NCI-H128 (cell line): ENCODE data around the gene VAV1.
"Not testable (repeated sequence)": the region's sequence is repeated elsewhere in the genome, so short reads cannot be mapped to it uniquely, and the experiment has no call there.

Experiments used
- DNase-seq: peaks from one replicate; lab custom pipeline; 2025; ENCODE audit not compliant: unreplicated experiment; lab: John Stamatoyannopoulos, UW

VAV1 gene

DNA sequence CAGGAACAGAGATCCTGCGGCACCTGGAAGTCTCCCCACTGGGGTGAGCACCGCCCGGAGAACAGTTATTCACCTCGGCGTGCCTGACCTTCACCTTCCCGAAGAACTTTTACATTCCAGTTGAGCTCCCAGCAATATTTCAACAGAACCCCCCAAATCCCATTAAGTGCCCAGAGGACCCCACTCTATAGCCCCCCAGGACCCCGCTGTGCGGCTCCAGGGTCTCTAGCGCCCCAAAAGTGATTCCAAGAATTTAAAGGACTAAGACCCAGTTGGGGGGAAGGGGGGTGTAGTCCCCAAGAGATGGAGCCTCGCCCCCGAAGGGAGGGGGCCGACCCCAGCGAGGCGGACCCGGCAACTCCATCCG, 35.6 kb upstream of the VAV1 start:
- DNase-seq: no peak

DNA sequence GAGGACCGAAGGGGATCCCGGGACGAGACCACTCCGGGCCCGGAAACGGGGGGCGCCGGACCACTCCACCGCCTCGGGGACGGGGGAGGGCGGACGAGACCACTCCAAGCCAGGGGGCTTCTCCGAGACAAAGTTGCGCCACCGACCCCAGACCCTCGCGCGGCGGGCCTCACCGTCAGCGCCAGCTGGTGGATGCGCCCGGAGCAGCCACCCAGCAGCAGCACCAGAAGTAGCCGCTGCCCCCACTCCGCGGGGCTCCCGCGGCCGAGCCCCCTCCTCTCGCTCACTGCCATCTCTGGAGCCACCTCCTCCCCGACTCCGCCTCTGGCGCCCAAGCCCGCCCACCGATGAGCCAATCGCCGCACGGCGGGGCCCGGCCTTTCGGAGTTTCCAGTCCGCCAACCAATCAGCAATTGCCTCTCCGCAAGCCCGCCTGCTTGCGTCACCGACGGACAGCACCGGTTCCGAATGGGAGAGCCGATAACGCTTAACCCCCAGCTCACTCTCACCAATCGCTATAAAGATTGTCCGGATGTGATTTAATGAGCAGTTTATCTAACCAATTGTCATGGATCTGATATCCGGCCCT, 35.1 kb upstream of the VAV1 start, which contains the start of gene GPR108:
TSS of gene GPR108 (minus strand) at position 297 of the 589 bp plus-strand sequence. CDS start at position 293, 4 bp downstream.
- DNase-seq: peak; percentile 94

DNA sequence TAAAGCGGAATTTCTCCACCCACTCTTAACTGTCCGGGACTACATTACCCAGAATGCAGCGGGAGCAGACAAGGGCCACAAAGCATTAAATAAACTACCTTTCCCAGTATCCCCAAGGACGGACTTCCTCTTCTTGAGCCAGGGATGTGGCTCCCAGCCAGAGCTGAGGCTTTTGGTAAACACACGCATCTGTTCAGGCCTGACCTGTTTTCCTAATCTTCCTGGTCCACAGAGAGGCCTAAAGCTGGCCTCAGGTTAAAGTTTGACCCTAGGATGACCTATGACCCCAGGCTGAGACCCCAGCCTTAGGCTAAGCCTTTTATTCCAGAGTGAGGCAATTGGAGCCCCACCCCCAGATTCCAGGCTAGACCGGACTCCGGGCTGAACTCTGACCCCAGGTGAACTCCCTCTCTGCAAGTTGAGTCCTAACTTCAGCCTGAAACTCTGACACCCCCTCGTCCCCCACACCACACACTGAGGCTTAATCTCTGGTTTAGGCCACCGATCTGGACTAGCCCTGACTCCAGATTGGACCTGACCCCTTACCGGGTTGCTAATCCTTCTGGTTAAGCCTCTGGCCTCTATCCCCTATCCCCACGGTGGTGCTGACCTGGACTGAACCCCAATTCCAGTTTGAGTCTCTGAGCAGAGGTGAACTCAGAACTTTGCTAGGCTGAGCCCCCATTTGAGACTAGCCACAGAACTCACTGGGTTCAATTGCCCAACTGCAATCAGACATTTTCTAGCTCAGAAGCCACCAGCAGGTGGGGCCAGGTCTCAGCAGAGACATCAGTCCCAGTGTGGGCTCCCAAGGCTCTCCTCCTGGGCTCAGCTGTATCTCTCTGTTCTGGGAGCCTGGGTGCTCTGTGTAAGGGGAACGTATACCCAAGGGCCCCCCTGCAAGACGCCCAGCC, 34.4 kb upstream of the VAV1 start:
- no peak for DNase-seq

DNA sequence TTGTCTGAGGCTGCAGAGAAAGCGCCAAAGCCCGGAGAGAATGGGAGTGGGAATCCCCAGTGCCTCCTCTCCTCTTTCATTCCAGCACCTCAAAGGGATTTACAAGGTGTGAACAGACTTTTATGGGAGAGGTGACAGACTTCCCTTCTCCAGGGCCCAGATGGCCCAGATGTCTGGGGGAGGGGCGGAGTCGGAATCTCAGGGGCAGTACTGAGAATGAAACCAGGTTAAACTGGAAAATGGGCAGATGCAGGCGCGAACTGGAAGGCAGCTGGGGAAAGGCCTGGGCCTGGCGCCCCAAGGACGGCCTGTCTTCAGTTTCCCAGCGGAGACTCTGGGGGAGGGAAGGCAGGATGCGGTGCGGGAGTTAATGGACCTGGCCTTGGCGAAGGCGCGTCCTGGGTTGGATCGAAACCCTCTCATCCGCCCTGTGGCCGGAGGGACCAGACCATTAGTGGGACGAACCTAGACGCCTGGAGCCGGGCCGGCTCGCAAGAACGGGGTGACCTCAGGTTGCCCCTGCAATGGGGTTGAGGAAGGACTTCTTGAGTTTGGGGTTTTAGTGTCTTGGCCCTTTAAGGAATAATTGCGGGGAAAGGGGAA, 33.6 kb upstream of the VAV1 start:
- no peak for DNase-seq

DNA sequence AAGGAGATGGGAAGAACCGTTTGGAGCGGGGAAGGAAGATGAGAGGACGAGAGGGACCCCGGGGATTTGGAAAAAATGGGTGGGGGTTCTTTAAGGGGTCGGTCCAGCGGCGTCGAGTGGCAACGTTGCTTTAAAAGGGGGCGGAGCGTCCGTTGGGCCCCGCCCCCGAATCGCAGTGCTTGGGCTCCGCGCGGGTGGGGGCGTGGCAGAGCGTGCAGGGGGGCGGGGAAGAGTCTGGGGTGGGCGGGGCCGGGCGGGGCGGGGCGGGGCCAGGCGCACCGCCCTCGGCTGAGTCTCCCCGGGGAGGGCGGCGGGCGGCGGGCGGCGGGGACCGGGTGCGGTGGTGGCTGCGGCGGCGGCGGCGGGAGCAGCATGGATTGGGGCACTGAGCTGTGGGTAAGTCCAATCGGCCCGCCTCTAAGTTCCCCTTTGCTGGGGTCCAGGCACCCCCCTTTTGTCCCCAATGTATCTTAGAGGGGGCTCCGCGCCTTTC, 33.1 kb upstream of the VAV1 start, which contains the start of gene TRIP10:
TSS of gene TRIP10 (plus strand) at position 291 of the 493 bp plus-strand sequence. CDS start at position 373, 82 bp downstream.
- DNase-seq: no peak

DNA sequence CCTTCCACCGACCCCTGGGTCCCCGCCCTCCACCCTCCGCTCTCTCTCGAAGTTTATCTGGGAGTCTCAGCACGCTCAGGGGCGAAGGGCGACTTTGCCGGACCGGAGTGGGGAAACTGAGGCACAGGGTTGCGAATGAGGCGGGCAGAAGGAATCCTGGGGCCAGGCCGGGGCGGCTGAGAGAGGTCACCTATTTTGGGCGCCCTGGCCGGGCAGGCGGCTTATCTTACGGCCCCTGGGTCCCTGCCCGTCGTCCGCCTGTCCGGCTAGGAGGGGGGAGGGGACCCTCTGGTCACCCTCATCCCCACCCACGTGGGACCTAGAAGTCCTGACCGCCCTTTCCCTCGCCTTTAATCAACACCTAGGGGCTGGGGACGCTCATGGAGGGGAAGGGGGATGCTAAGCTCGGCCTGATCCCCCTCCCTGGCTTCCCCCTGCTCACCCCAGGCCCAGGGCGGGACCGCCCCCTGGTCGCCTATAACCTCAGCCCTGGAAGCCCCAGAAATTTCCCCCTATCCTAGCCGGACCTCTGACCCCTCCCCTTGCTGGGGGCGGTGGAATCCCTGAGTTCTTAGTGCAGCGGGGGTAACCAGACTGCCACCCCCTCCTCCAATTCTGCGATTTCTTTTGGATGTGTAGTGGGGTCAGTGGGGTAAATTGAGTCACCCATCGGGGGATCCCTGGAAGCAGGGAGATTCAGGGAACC, 32.5 kb upstream of the VAV1 start:
- DNase-seq: no peak

DNA sequence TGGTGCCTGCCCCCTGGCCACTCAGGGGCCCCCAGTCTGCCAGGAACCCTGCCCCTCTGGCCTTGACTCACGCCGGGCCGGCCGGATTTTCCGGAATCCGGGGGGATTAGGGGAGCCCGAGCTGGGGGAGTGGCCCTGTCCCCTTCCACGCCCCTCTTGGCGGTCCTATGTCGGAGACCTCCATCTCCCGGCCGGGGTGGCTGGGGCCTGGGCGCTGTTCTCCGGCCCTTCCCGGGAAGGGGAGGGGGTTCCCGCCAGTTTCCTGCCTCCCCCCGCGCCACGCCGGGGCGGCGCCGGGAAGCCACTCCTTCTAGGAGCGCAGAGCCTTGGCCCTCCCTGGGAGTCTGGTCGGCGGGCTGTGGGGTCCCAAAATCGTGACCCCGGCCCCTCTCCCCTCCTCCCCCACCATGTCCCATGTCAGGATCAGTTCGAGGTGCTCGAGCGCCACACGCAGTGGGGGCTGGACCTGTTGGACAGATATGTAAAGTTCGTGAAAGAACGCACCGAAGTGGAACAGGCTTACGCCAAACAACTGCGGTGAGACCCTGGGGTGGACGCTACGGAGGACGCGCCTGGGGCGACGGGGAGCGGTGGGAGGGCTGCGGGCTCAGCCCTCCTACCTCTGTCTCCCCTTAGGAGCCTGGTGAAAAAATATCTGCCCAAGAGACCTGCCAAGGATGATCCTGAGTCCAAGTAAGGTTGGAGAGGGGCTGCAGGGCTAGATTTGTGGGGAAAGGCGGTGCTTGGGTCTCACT, 31.7 kb upstream of the VAV1 start:
- DNase-seq: no peak

DNA sequence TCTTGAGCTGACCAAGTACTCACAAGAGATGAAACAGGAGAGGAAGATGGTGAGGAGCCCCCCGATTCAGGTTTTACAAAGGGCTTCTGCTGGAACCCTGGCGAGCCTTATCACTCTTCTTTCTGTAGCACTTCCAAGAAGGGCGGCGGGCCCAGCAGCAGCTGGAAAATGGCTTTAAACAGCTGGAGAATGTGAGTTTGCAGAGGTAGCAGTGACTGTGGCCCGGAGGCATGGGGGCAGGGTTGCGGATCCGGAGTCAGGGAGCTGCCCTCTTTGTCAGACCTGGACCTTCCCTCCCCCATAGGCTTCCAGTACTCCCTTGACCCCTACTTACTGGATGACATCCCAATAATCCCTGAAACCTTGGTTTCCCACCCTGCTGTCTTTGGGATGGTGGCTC, 29.4 kb upstream of the VAV1 start:
- DNase-seq: no peak

DNA sequence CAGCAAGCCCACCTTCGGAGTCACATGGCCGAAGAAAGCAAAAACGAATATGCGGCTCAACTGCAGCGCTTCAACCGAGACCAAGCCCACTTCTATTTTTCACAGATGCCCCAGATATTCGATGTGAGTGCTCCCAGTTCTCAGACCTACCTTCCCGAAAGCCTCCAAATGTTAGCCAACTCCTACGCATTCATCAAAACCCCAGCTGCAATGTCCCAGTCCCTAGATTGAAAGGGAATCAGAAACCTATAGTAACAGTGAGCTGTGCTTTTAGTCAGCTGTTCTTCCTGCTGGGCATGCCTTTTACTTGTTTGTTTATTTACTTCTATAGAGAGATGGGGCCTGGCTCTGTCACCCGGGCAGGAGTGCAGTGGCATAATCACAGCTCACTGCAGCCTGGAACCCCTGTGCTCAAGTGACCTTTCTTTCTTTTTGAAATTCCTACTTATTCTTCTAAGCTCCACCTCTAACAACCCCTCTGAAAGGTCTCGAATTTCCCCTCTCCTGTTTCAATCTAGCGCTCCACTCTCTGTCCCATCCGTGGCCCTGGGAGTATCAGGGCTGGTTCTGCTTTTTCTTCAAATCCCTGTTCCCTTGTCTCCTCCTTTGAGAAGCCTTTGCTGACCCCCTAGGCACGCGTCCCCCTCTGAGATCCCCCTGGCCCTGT, 28.7 kb upstream of the VAV1 start:
- DNase-seq: no peak

DNA sequence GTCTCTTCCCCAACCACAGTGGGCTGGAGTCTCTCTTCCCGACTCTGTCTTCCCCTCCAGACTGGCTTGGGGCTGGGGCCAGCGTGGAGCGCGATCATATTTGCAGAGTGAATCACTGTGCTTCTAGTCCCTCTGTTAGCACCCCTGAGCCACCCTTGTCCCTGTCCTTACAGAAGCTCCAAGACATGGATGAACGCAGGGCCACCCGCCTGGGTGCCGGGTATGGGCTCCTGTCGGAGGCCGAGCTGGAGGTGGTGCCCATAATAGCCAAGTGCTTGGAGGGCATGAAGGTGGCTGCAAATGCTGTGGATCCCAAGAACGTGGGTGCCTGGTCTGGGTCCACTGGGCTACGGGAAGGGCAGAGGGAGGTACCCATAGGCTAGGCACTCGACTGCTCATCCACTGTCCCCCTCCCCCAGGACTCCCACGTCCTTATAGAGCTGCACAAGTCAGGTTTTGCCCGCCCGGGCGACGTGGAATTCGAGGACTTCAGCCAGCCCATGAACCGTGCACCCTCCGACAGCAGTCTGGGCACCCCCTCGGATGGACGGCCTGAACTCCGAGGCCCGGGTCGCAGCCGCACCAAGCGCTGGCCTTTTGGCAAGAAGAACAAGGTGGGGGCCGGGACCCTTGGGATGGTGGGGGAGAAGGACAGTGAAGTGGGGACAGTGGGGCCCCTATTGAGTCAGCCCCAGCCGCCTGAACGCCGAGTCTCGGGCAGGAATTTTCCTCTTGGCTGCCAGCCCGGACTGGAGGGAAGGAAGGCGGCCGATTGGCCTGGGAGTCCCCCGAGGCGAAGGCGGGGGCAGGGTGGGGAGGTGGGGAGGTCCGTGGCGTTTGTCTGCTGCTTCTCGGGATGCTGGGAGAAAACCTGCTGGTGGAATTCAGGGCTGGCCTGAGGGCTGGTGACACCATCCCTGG, 27.9 kb upstream of the VAV1 start:
- DNase-seq: no peak

DNA sequence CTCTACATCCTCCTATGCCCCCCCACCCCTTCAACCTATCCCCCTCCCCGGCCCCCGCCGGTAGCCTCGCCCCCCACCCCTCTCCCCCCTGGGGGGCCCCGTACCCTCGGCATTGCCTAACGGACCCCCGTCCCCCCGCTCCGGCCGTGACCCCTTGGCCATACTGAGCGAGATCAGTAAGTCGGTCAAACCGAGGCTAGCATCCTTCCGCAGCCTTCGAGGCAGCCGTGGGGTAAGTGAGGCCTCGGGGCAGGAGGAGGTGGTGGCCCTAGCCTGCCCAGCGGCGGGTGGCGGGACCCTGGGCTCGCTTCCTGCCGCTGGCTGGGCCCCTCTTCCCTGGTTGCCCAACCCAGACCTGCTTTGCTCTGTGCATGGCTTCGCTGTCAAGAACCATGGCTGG, 26.5 kb upstream of the VAV1 start:
- no peak for DNase-seq

DNA sequence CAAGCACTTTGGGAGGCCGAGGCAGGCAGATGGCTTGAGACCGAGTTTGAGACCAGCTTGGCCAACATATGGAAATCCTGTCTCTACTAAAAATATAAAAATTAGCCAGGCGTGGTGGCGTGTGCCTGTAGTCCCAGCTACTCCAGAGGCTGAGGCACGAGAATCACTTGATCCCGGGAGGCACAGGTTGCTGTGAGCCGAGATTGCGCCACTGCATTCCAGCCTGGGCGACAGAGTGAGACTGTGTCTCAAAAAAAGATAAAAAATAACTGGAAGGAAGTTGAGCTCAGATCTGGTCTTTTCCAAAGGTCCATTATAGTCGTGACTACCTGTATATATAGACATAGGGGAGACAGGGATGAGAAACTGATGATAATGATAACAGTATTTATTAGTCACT, 24.0 kb upstream of the VAV1 start:
- not testable (repeated sequence) for DNase-seq

DNA sequence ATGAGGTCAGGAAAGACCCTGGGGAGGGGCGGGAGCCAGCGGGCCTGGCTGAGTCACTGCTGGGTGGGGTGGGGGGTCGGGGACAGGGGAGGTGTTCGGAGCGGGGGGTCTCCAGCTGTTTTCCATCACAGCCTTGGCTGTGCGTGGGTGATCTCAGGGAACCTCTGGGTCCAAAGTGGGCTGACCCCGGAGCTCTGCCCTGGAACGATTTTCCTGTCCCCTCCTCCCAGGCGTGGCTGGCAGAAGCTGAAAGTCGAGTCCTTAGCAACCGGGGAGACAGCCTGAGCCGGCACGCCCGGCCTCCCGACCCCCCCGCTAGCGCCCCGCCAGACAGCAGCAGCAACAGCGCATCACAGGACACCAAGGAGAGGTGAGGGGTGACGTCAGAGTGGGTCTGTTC, 22.4 kb upstream of the VAV1 start:
- DNase-seq: no peak

DNA sequence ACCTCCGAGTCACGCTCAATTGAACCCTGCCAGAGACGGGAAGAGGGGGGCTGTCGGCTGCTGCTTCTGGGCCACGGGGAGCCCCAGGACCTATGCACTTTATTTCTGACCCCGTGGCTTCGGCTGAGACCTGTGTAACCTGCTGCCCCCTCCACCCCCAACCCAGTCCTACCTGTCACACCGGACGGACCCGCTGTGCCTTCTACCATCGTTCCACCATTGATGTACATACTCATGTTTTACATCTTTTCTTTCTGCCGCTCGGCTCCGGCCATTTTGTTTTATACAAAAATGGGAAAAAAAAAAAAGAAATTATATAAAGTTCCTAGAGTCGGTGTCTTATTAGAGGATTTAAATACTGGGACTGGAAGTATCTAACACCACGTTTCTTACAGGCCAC, 21.3 kb upstream of the VAV1 start:
- DNase-seq: no peak

DNA sequence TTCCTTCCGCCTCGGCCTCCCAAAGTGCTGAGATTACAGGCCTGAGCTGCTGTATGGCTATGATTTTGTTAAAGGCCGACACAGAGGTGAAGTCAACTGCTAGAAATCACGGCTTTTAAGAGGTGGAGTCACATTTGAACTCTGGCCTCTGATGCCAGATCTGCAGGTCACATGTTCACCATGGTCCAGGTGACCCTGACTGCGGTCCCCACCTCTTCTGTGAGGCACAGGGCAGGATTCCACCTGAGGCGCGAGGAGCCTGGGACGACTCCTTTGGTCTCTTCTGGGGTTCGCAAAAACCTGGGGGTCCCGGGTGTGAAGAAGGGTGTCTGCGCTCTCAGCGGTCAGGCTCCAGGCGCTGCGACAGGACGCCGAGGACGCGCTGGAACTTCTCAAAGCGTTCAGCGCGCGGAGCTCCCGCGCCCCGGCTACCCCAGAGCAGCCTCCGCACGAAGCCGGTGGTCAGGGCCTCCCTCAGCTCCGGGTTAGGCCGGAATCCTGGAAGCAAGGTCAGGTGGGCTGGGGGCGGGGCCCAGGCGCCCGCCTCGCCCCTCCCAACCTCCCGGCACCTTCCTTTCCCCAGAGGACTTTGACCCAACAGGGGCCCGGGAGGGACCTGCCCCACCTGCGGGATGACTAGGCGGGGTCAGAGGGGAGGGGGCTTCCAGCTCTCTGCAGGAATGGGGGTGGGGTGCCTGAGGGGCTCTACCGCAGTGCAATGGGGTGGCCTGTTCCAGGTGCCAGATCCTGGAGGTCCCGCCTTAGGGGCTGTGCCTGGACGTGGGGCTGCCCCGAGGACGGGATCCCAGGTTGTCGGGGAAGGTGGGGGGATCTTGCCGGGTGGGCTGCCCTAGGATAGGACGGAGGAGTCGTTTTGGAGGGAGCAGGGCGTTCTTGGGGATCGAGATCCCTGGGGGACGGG, 20.0 kb upstream of the VAV1 start:
- no peak for DNase-seq

DNA sequence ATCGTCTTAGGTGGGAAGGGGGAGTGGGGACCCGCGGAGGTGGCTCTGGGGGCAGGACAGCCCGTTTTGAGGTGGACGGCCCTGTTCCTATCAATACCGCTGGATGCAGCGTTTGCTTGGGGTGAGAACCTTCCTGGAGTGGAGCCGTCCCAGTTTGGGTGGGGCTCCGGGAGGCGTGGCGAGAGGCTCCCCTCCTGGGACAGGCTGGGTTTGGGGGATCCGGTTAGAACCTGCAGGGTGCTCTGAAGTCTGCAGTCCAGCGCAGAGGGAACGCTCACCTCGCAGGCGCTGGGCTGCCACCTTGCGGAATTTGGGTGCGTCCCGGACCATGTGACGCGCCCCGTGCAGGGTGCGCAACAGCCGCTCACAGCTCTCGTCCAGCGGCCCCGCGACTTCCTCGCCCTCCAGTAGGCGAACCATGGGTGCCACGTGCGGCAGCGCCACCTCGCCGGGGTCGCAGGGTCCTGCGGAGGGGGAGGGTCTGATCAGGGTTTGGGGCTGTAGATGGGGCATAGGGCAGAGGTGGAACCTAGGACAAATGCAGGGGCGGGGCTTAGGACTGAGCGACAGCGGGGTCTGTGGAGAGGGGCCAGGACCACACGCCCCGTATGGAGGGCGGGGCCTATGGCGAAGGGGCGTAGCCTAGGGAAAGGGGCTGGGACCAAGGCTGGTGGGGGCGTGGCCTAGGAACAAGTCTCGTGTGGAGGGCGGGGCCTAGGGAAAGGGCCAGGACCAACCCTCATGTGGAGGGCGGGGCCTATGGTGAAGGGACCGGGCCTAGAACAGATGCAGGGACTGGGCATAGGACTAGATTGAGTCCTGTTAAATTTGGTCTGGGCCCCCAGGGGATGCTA, 19.1 kb upstream of the VAV1 start:
- no peak for DNase-seq

DNA sequence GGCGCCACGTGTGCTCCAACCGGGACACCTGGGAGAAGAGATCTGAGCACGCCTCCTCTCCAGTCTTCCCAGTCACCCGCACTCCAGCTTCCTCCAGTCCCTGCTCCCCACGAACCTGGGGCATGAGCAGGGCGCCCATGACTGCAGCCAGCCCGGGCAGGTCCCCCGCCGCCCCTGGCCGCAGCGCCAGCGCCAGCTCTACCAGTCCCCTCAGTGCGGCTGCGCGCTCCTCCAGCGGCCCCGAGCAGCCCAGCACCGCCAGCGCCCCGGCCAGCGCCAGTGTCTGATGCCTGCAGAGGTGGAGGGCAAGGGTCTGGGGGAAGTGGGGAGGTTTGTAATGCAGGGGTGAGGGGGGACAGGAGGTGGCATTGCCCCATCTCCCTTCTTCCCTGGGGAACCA, 18.4 kb upstream of the VAV1 start:
- DNase-seq: no peak
